Liver (tissue), 9 donors: ENCODE data around the gene C19orf25. TPM values are rescaled to one million over a fixed set of nuclear protein-coding genes. Genes with fewer than 3 reads are reported as not detected.

Experiments used
- DNase-seq: peaks from one replicate; pipeline ENCODE4 v3.0.0-alpha.2; 2017; ENCODE audit warnings: low spot score
- H3K27ac ChIP-seq, 2 donors: one replicate each; pipeline ENCODE4 v1.7.0; 2013; ENCODE audit warnings: inconsistent platforms in 2 of 2, low read length in 2 of 2, control low read depth in 1 of 2, low read depth in 1 of 2, mild to moderate bottlenecking in 1 of 2
- H3K27me3 ChIP-seq, 4 donors: one replicate each; pipeline versions ENCODE4 v1.6.1 to v1.7.0; 2013; ENCODE audit warnings: low read length in 3 of 4, inconsistent platforms in 1 of 4, mild to moderate bottlenecking in 1 of 4, moderate library complexity in 1 of 4; ENCODE audit not compliant: control insufficient read depth in 4 of 4, insufficient read depth in 4 of 4
- H3K36me3 ChIP-seq, 4 donors: one replicate each; pipeline versions ENCODE4 v1.6.1 to v1.7.0; 2013; ENCODE audit warnings: low read length in 3 of 4, mild to moderate bottlenecking in 3 of 4, low read depth in 1 of 4, moderate library complexity in 1 of 4; ENCODE audit not compliant: control insufficient read depth in 4 of 4, insufficient read depth in 3 of 4
- H3K4me1 ChIP-seq, 4 donors: one replicate each; pipeline versions ENCODE4 v1.6.1 to v1.7.0; 2013; ENCODE audit warnings: low read length in 3 of 4, mild to moderate bottlenecking in 3 of 4, moderate library complexity in 1 of 4; ENCODE audit not compliant: control insufficient read depth in 4 of 4, insufficient read depth in 4 of 4
- H3K4me3 ChIP-seq, 3 donors: one replicate each; pipeline versions ENCODE4 v1.6.1 to v1.7.0; 2013; ENCODE audit warnings: low read length in 3 of 3, control low read depth in 1 of 3, low read depth in 1 of 3, mild to moderate bottlenecking in 1 of 3
- H3K9ac ChIP-seq, 2 donors: one replicate each; pipeline ENCODE4 v1.7.0; 2013; ENCODE audit warnings: low read length in 2 of 2, mild to moderate bottlenecking in 2 of 2, moderate library complexity in 2 of 2, control low read depth in 1 of 2, low read depth in 1 of 2
- H3K9me3 ChIP-seq, 4 donors: one replicate each; pipeline versions ENCODE4 v1.6.1 to v1.7.0; 2013; ENCODE audit warnings: low read length in 3 of 4; ENCODE audit not compliant: control insufficient read depth in 4 of 4
- EGR1 ChIP-seq, 2 donors: IDR thresholded peaks; 2 replicates each; pipeline ENCODE4 v1.6.1; 2016 to 2018; ENCODE audit warnings: antibody characterized with exemption in 2 of 2, low read depth in 2 of 2
- FOXA1 ChIP-seq: IDR thresholded peaks from 2 replicates; pipeline ENCODE4 v1.6.1; 2016; ENCODE audit warnings: antibody characterized with exemption
- FOXA2 ChIP-seq: IDR thresholded peaks from 2 replicates; pipeline ENCODE4 v1.6.1; 2016; ENCODE audit warnings: antibody characterized with exemption
- GABPA ChIP-seq, 2 donors: IDR thresholded peaks in 1 of 2; conservative IDR thresholded peaks in 1 of 2; 2 replicates each; pipeline ENCODE4 v1.6.1; 2016; ENCODE audit warnings: antibody characterized with exemption in 2 of 2, mild to moderate bottlenecking in 1 of 2, moderate library complexity in 1 of 2
- HNF4A ChIP-seq, 2 donors: conservative IDR thresholded peaks; 2 replicates each; pipeline ENCODE4 v1.6.1; 2016; ENCODE audit warnings: antibody characterized with exemption in 2 of 2, mild to moderate bottlenecking in 2 of 2
- HNF4G ChIP-seq: IDR thresholded peaks from 2 replicates; pipeline ENCODE4 v1.6.1; 2016; ENCODE audit warnings: antibody characterized with exemption
- JUND ChIP-seq, 2 donors: IDR thresholded peaks; 2 replicates each; pipeline ENCODE4 v1.6.1; 2016; ENCODE audit warnings: antibody characterized with exemption in 2 of 2
- RXRA ChIP-seq, 2 donors: IDR thresholded peaks; 2 replicates each; pipeline ENCODE4 v1.6.1; 2017 to 2018; ENCODE audit warnings: antibody characterized with exemption in 2 of 2, mild to moderate bottlenecking in 1 of 2
- SP1 ChIP-seq: IDR thresholded peaks from 2 replicates; pipeline ENCODE4 v1.6.1; 2018; ENCODE audit warnings: antibody characterized with exemption, mild to moderate bottlenecking
- TAF1 ChIP-seq: conservative IDR thresholded peaks from 2 replicates; pipeline ENCODE4 v1.6.1; 2016; ENCODE audit warnings: antibody characterized with exemption, mild to moderate bottlenecking
- YY1 ChIP-seq: IDR thresholded peaks from 2 replicates; pipeline ENCODE4 v1.6.1; 2016; ENCODE audit warnings: antibody characterized with exemption, mild to moderate bottlenecking
- WGBS: extraction: QIAGEN DNeasy Blood & Tissue Kit; methylation state at CpG from one replicate; pipeline ENCODE4 v1.1.7; 2013; 5-methylcytosine and 5-hydroxymethylcytosine counted together
- polyA plus RNA-seq, 2 donors: library from polyadenylated mRNA; stranded (reverse) in 1 of 2; unstranded in 1 of 2; fragments of 200-250 nt in 1 of 2; fragments of >200 nt in 1 of 2; fragmentation: Nextera tagmentation in 1 of 2; extraction: Ambion mirVana in 1 of 2; gene quantifications; one replicate each; pipeline versions ENCODE4 v1.2.1 to v1.2.3, GENCODE V29; 2013 to 2015
- total RNA-seq, 2 donors: library from RNA; depleted of rRNA; stranded (reverse); fragments of >200 nt; gene quantifications; one replicate each; pipeline ENCODE4 v1.2.3, GENCODE V29; 2014
- TF ChIP-seq, protein P1 (sequence below): IDR thresholded peaks from 2 replicates; pipeline ENCODE4 v1.6.1; 2016; ENCODE audit warnings: antibody characterized with exemption
- TF ChIP-seq, protein P2 (sequence below): IDR thresholded peaks from 2 replicates; pipeline ENCODE4 v1.6.1; 2016; ENCODE audit warnings: antibody characterized with exemption
- TF ChIP-seq, protein P3 (sequence below): IDR thresholded peaks from 2 replicates; pipeline ENCODE4 v1.6.1; 2016; ENCODE audit warnings: antibody characterized with exemption, mild to moderate bottlenecking
- TF ChIP-seq, protein P4 (sequence below): fragments of 150-350 bp; IDR thresholded peaks from 2 replicates; pipeline ENCODE4 v1.5.1; 2017; ENCODE audit warnings: improper control_type of control experiment, low read depth, low read length; ENCODE audit not compliant: missing input control
- donor health status: healthy.
- donor health status: healthy.
- donor health status: healthy.
- donor health status: healthy.
- donor health status: healthy.

The C19orf25 gene
- total and polyA plus RNA-seq, 4 donors, result 15.1 to 19.8 (median 18.5) TPM

DNA sequence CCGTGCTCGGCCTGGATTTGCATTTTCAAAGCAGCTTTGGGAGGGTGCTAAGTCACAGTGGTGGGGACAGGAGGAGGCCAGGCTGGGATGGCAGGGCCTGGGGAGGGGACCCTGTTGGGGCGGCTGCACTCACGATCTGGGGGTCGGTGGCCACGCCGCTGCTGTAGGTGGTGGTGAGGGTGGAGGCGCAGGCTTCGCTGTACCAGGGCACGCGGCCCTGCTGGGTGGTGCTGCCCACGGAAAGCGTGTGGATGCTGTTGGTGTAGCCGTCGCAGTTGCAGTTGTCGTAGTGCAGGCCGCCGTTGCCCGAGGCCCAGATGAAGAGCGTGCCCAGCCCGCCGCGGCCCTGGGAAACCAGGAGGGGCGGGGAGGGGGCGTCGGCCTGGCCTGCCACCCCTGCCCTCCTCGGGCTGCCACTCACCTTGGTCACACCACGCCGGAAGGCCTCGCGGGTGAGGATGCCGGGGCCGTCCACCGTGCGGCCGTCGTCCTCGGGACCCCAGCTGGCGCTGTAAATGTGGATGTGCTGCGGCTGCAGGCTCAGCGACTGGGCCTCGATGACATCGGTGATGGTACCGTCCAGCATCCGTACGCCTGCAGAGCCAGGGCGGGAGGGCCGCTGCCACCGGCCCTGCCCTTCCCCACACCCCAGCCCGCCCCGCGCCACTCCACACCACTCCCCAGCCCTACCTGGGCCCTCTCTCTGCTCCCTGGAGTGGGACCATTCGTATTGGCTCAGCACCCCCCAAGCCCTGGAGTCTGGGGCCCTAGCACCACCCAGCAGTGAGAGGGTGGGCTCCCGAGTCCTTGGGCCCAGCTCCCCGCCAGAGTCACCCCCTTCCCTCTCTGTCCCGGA lies 7.9 kb upstream of the C19orf25 start:
- Histone ChIP-seq H3K4me3 (no peak overlapping the region), H3K9ac (no peak overlapping the region), H3K27me3 (no peaks in the 10 kb centered on the region), H3K9me3 (no peaks in the 10 kb centered on the region), H3K27ac (no peak overlapping the region), H3K4me1 (peaks cover 3 to 12% (median 7%) of the 10 kb centered on the region in 4 donors), H3K36me3 (no peaks in the 10 kb centered on the region)
- no peak for TF ChIP-seq SP1
- WGBS, result 96% methylated on average over 56 of the region's 56 CpGs
- no peak for DNase-seq

DNA sequence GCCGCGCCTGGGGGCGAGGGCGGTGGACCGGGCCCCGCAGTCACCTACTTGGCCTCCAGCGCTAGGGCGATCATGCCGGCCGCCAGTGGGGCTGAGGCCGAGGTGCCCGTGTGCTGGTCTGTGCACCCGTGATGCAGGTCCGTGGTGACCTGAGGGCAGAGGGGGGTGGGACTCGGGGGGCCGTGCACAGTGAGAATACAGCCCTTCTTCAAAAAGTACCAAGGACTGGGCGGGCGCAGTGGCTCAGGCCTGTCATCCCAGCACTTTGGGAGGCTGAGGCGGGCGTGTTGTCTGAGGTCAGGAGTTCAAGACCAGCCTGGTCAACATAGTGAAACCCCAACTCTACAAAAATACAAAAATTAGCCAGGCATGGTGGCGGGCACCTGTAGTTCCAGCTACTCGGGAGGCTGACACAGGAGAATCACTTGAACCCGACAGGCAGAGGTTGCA lies 5.0 kb upstream of the C19orf25 start:
- WGBS, result 94% methylated on average over 23 of the region's 23 CpGs
- Histone ChIP-seq H3K27me3 (no peaks in the 10 kb centered on the region), H3K36me3 (no peaks in the 10 kb centered on the region), H3K27ac (no peak overlapping the region), H3K4me1 (peaks cover 0 to 7% (median 1%) of the 10 kb centered on the region in 4 donors), H3K4me3 (no peak overlapping the region), H3K9ac (no peak overlapping the region), H3K9me3 (no peaks in the 10 kb centered on the region)
- TF ChIP-seq EGR1 (IDR thresholded peaks at IDR 0.05; ENCODE audit: low read depth in 2 of 2), result no peak
- TF ChIP-seq, protein P1, sequence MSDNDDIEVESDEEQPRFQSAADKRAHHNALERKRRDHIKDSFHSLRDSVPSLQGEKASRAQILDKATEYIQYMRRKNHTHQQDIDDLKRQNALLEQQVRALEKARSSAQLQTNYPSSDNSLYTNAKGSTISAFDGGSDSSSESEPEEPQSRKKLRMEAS, result no peak
- no peak for TF ChIP-seq FOXA2
- no peak for TF ChIP-seq SP1
- TF ChIP-seq HNF4G, result no peak
- TF ChIP-seq, protein P2, sequence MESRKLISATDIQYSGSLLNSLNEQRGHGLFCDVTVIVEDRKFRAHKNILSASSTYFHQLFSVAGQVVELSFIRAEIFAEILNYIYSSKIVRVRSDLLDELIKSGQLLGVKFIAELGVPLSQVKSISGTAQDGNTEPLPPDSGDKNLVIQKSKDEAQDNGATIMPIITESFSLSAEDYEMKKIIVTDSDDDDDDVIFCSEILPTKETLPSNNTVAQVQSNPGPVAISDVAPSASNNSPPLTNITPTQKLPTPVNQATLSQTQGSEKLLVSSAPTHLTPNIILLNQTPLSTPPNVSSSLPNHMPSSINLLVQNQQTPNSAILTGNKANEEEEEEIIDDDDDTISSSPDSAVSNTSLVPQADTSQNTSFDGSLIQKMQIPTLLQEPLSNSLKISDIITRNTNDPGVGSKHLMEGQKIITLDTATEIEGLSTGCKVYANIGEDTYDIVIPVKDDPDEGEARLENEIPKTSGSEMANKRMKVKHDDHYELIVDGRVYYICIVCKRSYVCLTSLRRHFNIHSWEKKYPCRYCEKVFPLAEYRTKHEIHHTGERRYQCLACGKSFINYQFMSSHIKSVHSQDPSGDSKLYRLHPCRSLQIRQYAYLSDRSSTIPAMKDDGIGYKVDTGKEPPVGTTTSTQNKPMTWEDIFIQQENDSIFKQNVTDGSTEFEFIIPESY, result no peak
- TF ChIP-seq TAF1, result no peak
- TF ChIP-seq, protein P3, sequence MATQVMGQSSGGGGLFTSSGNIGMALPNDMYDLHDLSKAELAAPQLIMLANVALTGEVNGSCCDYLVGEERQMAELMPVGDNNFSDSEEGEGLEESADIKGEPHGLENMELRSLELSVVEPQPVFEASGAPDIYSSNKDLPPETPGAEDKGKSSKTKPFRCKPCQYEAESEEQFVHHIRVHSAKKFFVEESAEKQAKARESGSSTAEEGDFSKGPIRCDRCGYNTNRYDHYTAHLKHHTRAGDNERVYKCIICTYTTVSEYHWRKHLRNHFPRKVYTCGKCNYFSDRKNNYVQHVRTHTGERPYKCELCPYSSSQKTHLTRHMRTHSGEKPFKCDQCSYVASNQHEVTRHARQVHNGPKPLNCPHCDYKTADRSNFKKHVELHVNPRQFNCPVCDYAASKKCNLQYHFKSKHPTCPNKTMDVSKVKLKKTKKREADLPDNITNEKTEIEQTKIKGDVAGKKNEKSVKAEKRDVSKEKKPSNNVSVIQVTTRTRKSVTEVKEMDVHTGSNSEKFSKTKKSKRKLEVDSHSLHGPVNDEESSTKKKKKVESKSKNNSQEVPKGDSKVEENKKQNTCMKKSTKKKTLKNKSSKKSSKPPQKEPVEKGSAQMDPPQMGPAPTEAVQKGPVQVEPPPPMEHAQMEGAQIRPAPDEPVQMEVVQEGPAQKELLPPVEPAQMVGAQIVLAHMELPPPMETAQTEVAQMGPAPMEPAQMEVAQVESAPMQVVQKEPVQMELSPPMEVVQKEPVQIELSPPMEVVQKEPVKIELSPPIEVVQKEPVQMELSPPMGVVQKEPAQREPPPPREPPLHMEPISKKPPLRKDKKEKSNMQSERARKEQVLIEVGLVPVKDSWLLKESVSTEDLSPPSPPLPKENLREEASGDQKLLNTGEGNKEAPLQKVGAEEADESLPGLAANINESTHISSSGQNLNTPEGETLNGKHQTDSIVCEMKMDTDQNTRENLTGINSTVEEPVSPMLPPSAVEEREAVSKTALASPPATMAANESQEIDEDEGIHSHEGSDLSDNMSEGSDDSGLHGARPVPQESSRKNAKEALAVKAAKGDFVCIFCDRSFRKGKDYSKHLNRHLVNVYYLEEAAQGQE, result no peak
- no peak for TF ChIP-seq YY1
- TF ChIP-seq RXRA (IDR thresholded peaks at IDR 0.05), result no peak
- no peak for TF ChIP-seq HNF4A (conservative IDR thresholded peaks at IDR 0.05)
- TF ChIP-seq GABPA (IDR thresholded peaks at IDR 0.05 in 1 of 2, conservative IDR thresholded peaks at IDR 0.05 in 1 of 2), result no peak
- no peak for TF ChIP-seq FOXA1
- TF ChIP-seq, protein P4, sequence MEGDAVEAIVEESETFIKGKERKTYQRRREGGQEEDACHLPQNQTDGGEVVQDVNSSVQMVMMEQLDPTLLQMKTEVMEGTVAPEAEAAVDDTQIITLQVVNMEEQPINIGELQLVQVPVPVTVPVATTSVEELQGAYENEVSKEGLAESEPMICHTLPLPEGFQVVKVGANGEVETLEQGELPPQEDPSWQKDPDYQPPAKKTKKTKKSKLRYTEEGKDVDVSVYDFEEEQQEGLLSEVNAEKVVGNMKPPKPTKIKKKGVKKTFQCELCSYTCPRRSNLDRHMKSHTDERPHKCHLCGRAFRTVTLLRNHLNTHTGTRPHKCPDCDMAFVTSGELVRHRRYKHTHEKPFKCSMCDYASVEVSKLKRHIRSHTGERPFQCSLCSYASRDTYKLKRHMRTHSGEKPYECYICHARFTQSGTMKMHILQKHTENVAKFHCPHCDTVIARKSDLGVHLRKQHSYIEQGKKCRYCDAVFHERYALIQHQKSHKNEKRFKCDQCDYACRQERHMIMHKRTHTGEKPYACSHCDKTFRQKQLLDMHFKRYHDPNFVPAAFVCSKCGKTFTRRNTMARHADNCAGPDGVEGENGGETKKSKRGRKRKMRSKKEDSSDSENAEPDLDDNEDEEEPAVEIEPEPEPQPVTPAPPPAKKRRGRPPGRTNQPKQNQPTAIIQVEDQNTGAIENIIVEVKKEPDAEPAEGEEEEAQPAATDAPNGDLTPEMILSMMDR, result no peak
- no peak for TF ChIP-seq JUND (IDR thresholded peaks at IDR 0.05)
- no peak for DNase-seq
